Fibroblast of lung (primary cell): ENCODE data around the gene VMAC. TPM values are rescaled to one million over a fixed set of nuclear protein-coding genes. Genes with fewer than 3 reads are reported as not detected.

ENCODE experiments used
- DNase-seq, 2 donors: peaks; one replicate each; pipeline versions ENCODE4 v3.0.0 to v3.0.0-alpha.2; 2010; ENCODE audit warnings: low read depth in 2 of 2
- H2AFZ ChIP-seq: 2 replicates; pipeline ENCODE4 v1.5.1; 2012; ENCODE audit warnings: low read length, control low read depth, inconsistent platforms
- H3K27ac ChIP-seq: 2 replicates; pipeline ENCODE4 v1.5.1; 2011; ENCODE audit warnings: low read length, control low read depth; ENCODE audit not compliant: insufficient read depth
- H3K27me3 ChIP-seq: 2 replicates; pipeline ENCODE4 v1.5.1; 2011; ENCODE audit warnings: mild to moderate bottlenecking, low read length; ENCODE audit not compliant: control insufficient read depth, insufficient read depth
- H3K36me3 ChIP-seq: 2 replicates; pipeline ENCODE4 v1.5.1; 2011; ENCODE audit warnings: low read length; ENCODE audit not compliant: control insufficient read depth, insufficient read depth
- H3K4me1 ChIP-seq: 2 replicates; pipeline ENCODE4 v1.5.1; 2011; ENCODE audit warnings: low read length; ENCODE audit not compliant: control insufficient read depth, insufficient read depth; ENCODE audit errors: extremely low read depth
- H3K4me2 ChIP-seq: 2 replicates; pipeline ENCODE4 v1.5.1; 2011; ENCODE audit warnings: low read length, control low read depth; ENCODE audit not compliant: insufficient read depth; ENCODE audit errors: extremely low read depth
- H3K4me3 ChIP-seq, 4 experiments: fragments of 200-600 bp in 1 of 4; sonication (generic) in 1 of 4; replicated peaks in 1 of 4; 2 replicates each; pipeline ENCODE4 v1.5.1; 2011 to 2016; ENCODE audit warnings: low read length in 4 of 4, low read depth in 3 of 4, mild to moderate bottlenecking in 3 of 4, control low read depth in 2 of 4, inconsistent platforms in 1 of 4, mixed read lengths in 1 of 4; ENCODE audit not compliant: insufficient read depth in 1 of 4; ENCODE audit errors: control extremely low read depth in 1 of 4
- H3K79me2 ChIP-seq: 2 replicates; pipeline ENCODE4 v1.5.1; 2012; ENCODE audit warnings: mild to moderate bottlenecking, low read length, inconsistent platforms; ENCODE audit not compliant: control insufficient read depth, insufficient read depth
- H3K9ac ChIP-seq: 2 replicates; pipeline ENCODE4 v1.5.1; 2011; ENCODE audit warnings: mild to moderate bottlenecking, low read length, control low read depth; ENCODE audit not compliant: insufficient read depth
- H3K9me3 ChIP-seq: 2 replicates; pipeline ENCODE4 v1.5.1; 2012; ENCODE audit warnings: low read depth, low read length; ENCODE audit not compliant: control insufficient read depth, insufficient read depth
- H4K20me1 ChIP-seq: 2 replicates; pipeline ENCODE4 v1.5.1; 2011; ENCODE audit warnings: low read length; ENCODE audit not compliant: control insufficient read depth, insufficient read depth; ENCODE audit errors: extremely low read depth
- EZH2 ChIP-seq: IDR thresholded peaks from 2 replicates; pipeline ENCODE4 v1.5.1; 2012; ENCODE audit warnings: low read length, control low read depth, mild to moderate bottlenecking; ENCODE audit errors: missing control alignments
- polyA plus RNA-seq, 2 donors: library from polyadenylated mRNA; depleted of rRNA in 1 of 2; stranded (reverse) in 1 of 2; unstranded in 1 of 2; fragments of >200 nt; gene quantifications; 2 replicates each; pipeline ENCODE4 v1.2.1, GENCODE V29; 2011 to 2012; ENCODE audit warnings: missing spikeins in 1 of 2
- total RNA-seq: library from RNA; depleted of rRNA; stranded (reverse); fragments of >200 nt; gene quantifications from 2 replicates; pipeline ENCODE4 v1.2.1, GENCODE V29; 2014
- TF ChIP-seq, protein P1 (sequence below), 2 donors: IDR thresholded peaks in 1 of 2; conservative IDR thresholded peaks in 1 of 2; 1 replicate in 1 of 2; 2 replicates in 1 of 2; pipeline ENCODE4 v1.5.1; 2011 to 2012; ENCODE audit warnings: low read length in 2 of 2, control low read depth in 1 of 2, inconsistent platforms in 1 of 2, low read depth in 1 of 2, mild to moderate bottlenecking in 1 of 2

VMAC gene
- total and polyA plus RNA-seq, 2 donors (not counting 1 experiment from before 2014, with no cell fraction given) = 1.7 to 8.3 TPM

DNA sequence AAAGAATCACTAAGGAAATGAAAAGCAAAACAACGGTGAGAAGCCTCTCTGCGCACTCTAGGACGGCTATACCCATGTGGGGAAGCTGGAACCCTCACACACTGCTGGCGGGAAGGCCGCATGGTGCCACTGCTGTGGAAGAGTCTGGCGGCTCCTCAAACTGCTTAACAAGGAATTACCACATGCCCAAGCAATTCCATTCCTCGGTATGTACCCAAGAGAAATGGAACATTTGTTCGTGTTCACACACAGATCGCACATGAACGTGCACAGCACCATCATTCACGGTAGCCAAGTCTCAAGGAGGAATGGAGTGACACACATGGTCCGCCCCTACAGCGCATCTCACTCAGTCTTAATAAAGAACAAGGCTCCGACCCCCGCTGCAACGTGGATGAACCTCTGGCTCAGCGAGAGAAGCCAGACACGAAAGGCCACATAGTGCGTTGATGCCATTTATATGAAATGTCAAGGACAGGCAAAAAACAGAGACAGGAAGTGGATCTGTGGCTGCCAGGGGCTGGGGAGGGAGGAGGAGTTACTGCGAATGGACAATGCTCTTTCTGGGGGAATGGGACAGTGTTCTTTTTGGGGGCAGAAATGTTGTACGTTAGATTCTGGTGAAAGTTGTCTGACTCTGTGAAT is 17.0 kb downstream of the VMAC start:
- Histone ChIP-seq H3K9me3 (no peaks in the 10 kb centered on the region), H3K4me1 (peaks cover 3% of the 10 kb centered on the region), H3K9ac (no peak overlapping the region), H3K27ac (no peak overlapping the region), H4K20me1 (no peaks in the 10 kb centered on the region), H3K4me3 (no peak overlapping the region), H3K36me3 (peaks cover 44% of the 10 kb centered on the region), H2AFZ (no peak overlapping the region), H3K4me2 (no peak overlapping the region), H3K27me3 (no peaks in the 10 kb centered on the region), H3K79me2 (no peaks in the 10 kb centered on the region)
- TF ChIP-seq EZH2 = no peak
- TF ChIP-seq, protein P1, sequence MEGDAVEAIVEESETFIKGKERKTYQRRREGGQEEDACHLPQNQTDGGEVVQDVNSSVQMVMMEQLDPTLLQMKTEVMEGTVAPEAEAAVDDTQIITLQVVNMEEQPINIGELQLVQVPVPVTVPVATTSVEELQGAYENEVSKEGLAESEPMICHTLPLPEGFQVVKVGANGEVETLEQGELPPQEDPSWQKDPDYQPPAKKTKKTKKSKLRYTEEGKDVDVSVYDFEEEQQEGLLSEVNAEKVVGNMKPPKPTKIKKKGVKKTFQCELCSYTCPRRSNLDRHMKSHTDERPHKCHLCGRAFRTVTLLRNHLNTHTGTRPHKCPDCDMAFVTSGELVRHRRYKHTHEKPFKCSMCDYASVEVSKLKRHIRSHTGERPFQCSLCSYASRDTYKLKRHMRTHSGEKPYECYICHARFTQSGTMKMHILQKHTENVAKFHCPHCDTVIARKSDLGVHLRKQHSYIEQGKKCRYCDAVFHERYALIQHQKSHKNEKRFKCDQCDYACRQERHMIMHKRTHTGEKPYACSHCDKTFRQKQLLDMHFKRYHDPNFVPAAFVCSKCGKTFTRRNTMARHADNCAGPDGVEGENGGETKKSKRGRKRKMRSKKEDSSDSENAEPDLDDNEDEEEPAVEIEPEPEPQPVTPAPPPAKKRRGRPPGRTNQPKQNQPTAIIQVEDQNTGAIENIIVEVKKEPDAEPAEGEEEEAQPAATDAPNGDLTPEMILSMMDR (conservative IDR thresholded peaks at IDR 0.05 in 1 of 2, IDR thresholded peaks at IDR 0.05 in 1 of 2; ENCODE audit: low read depth in 1 of 2, low read length in 2 of 2) = no peak
- no peak for DNase-seq

DNA sequence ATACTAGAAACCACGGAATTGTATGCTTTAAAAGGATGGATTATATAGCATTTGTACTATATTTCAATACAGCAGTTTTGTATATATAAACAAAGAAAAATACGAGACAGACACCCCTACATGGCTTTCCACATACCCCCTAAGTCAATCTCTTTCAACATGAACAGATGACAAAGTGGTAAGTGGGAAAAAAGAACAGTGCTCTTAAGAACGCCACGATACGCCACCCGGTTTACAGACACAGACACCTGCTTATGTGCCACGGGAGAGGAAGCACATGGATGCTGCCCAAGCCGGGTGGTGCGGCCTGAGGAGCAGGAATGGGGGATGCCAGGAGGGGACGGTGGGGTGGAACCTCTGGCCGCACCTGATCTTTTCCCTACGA is 17.5 kb downstream of the VMAC start:
- H3K36me3 ChIP-seq = peaks cover 42% of the 10 kb centered on the region
- no peaks in the 10 kb centered on the region for H3K9me3 ChIP-seq
- no peak overlapping the region for H3K4me3 ChIP-seq
- TF ChIP-seq, protein P1 (conservative IDR thresholded peaks at IDR 0.05 in 1 of 2, IDR thresholded peaks at IDR 0.05 in 1 of 2; ENCODE audit: low read depth in 1 of 2, low read length in 2 of 2) = no peak
- no peak for TF ChIP-seq EZH2
- H3K27me3 ChIP-seq = no peaks in the 10 kb centered on the region
- no peak overlapping the region for H3K4me2 ChIP-seq
- no peak overlapping the region for H3K27ac ChIP-seq
- no peaks in the 10 kb centered on the region for H4K20me1 ChIP-seq
- H3K4me1 ChIP-seq = peaks cover 6% of the 10 kb centered on the region
- DNase-seq = no peak
- H3K9ac ChIP-seq = no peak overlapping the region
- no peak overlapping the region for H2AFZ ChIP-seq
- no peaks in the 10 kb centered on the region for H3K79me2 ChIP-seq

DNA sequence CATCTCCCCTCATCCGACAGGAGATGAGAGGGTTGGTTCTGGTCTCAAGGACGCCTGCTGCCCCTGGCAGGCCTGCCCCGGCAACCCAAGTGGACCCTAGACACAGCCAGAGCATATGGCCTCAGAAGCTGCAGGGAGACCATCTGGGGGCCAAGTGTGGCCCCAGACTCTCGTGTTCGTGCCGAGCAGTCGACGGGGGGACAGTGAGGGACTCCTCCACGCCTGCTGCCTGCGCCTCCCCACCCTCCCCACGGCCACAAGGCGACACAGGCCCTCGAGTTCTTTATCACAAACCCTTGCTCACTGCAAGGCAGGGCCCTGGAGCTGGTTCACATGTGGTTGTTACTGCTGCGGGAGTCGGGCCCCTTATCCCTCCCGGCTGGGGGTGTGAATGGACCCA is 18.7 kb downstream of the VMAC start:
- H3K27ac ChIP-seq = no peak overlapping the region
- H3K4me3 ChIP-seq = no peak overlapping the region
- H4K20me1 ChIP-seq = no peaks in the 10 kb centered on the region
- H3K36me3 ChIP-seq = peaks cover 43% of the 10 kb centered on the region
- no peak for TF ChIP-seq EZH2
- TF ChIP-seq, protein P1 (conservative IDR thresholded peaks at IDR 0.05 in 1 of 2, IDR thresholded peaks at IDR 0.05 in 1 of 2; ENCODE audit: low read depth in 1 of 2, low read length in 2 of 2) = no peak
- H2AFZ ChIP-seq = no peak overlapping the region
- H3K4me2 ChIP-seq = no peak overlapping the region
- H3K4me1 ChIP-seq = peaks cover 13% of the 10 kb centered on the region
- no peaks in the 10 kb centered on the region for H3K27me3 ChIP-seq
- DNase-seq = no peak
- no peak overlapping the region for H3K9ac ChIP-seq
- no peaks in the 10 kb centered on the region for H3K9me3 ChIP-seq
- no peaks in the 10 kb centered on the region for H3K79me2 ChIP-seq
